H9 (cell line): ENCODE data around the gene CCDC149. TPM values are rescaled to one million over a fixed set of nuclear protein-coding genes. Genes with fewer than 3 reads are reported as not detected.

ENCODE experiments used
- DNase-seq: peaks from one replicate; pipeline ENCODE4 v3.0.0-alpha.2; 2017
- H2AFZ ChIP-seq: one replicate; pipeline ENCODE4 v1.6.1; 2013; ENCODE audit warnings: mild to moderate bottlenecking, low read length, control low read depth, moderate library complexity
- H2AK5ac ChIP-seq: 2 replicates; pipeline ENCODE4 v1.6.1; 2013; ENCODE audit warnings: low read length, control low read depth, mixed read lengths; ENCODE audit not compliant: insufficient read length
- H2BK120ac ChIP-seq: one replicate; pipeline ENCODE4 v1.6.1; 2013; ENCODE audit warnings: low read depth, mild to moderate bottlenecking, low read length, control low read depth, inconsistent platforms; ENCODE audit not compliant: poor library complexity, severe bottlenecking
- H2BK12ac ChIP-seq: 2 replicates; pipeline ENCODE4 v1.6.1; 2013; ENCODE audit warnings: low read length, control low read depth, mixed read lengths, low read depth; ENCODE audit not compliant: insufficient read length
- H2BK15ac ChIP-seq: 2 replicates; pipeline ENCODE4 v1.6.1; 2013; ENCODE audit warnings: low read depth, low read length, control low read depth
- H2BK20ac ChIP-seq: one replicate; pipeline ENCODE4 v1.6.1; 2013; ENCODE audit warnings: low read depth, mild to moderate bottlenecking, low read length, control low read depth, inconsistent platforms; ENCODE audit not compliant: poor library complexity, severe bottlenecking
- H2BK5ac ChIP-seq: 2 replicates; pipeline ENCODE4 v1.6.1; 2013; ENCODE audit warnings: low read length, control low read depth, mixed read lengths; ENCODE audit not compliant: insufficient read length
- H3K14ac ChIP-seq: 2 replicates; pipeline ENCODE4 v1.6.1; 2013; ENCODE audit warnings: low read length, control low read depth; ENCODE audit not compliant: insufficient read depth
- H3K18ac ChIP-seq: 2 replicates; pipeline ENCODE4 v1.6.1; 2013; ENCODE audit warnings: low read depth, mild to moderate bottlenecking, mixed read lengths, low read length, control low read depth; ENCODE audit not compliant: insufficient read length
- H3K23ac ChIP-seq: 2 replicates; pipeline ENCODE4 v1.6.1; 2013; ENCODE audit warnings: low read length, control low read depth, mixed read lengths, low read depth; ENCODE audit not compliant: insufficient read length
- H3K23me2 ChIP-seq: 2 replicates; pipeline ENCODE4 v1.6.1; 2013; ENCODE audit warnings: low read depth, mild to moderate bottlenecking, mixed read lengths, low read length, control low read depth; ENCODE audit not compliant: insufficient read length, poor library complexity, severe bottlenecking
- H3K27ac ChIP-seq: 2 replicates; pipeline ENCODE4 v1.5.1; 2013; ENCODE audit warnings: low read length, control low read depth, mixed read lengths, low read depth; ENCODE audit not compliant: insufficient read length
- H3K27me3 ChIP-seq: 2 replicates; pipeline ENCODE4 v1.6.1; 2013; ENCODE audit warnings: low read length, control low read depth, inconsistent platforms; ENCODE audit not compliant: insufficient read depth
- H3K4ac ChIP-seq: 2 replicates; pipeline ENCODE4 v1.6.1; 2013; ENCODE audit warnings: low read depth, mild to moderate bottlenecking, control low read depth, inconsistent platforms, low read length, moderate library complexity
- H3K4me1 ChIP-seq: 2 replicates; pipeline ENCODE4 v1.6.1; 2013; ENCODE audit warnings: low read length, control low read depth, inconsistent platforms; ENCODE audit not compliant: insufficient read depth
- H3K4me2 ChIP-seq: 2 replicates; pipeline ENCODE4 v1.6.1; 2013; ENCODE audit warnings: low read length, control low read depth, mixed read lengths; ENCODE audit not compliant: insufficient read length, insufficient read depth
- H3K56ac ChIP-seq: 2 replicates; pipeline ENCODE4 v1.6.1; 2013; ENCODE audit warnings: low read depth, mild to moderate bottlenecking, mixed read lengths, low read length, control low read depth; ENCODE audit not compliant: insufficient read length
- H3K79me1 ChIP-seq: 2 replicates; pipeline ENCODE4 v1.6.1; 2013; ENCODE audit warnings: low read depth, mild to moderate bottlenecking, moderate library complexity, low read length, control low read depth, inconsistent platforms; ENCODE audit not compliant: insufficient read depth, poor library complexity, severe bottlenecking
- H3K79me2 ChIP-seq: 2 replicates; pipeline ENCODE4 v1.6.1; 2013; ENCODE audit warnings: low read length, control low read depth, inconsistent platforms; ENCODE audit not compliant: insufficient read depth
- H3K9ac ChIP-seq: 2 replicates; pipeline ENCODE4 v1.6.1; 2013; ENCODE audit warnings: low read length, control low read depth, mixed read lengths; ENCODE audit not compliant: insufficient read length; ENCODE audit errors: extremely low read depth
- H3K9me3 ChIP-seq: one replicate; pipeline ENCODE4 v1.6.1; 2013; ENCODE audit warnings: low read depth, low read length, inconsistent platforms; ENCODE audit not compliant: control insufficient read depth
- H3T11ph ChIP-seq: one replicate; pipeline ENCODE4 v1.6.1; 2013; ENCODE audit warnings: mild to moderate bottlenecking, low read length, control low read depth, inconsistent platforms
- H4K20me1 ChIP-seq: one replicate; pipeline ENCODE4 v1.6.1; 2013; ENCODE audit not compliant: control insufficient read depth, insufficient read length, insufficient read depth
- H4K5ac ChIP-seq: 2 replicates; pipeline ENCODE4 v1.6.1; 2013; ENCODE audit warnings: low read depth, mild to moderate bottlenecking, mixed read lengths, low read length, control low read depth; ENCODE audit not compliant: insufficient read length
- H4K8ac ChIP-seq: replicated peaks from 2 replicates; pipeline ENCODE4 v1.6.1; 2013; ENCODE audit warnings: low read length, control low read depth, mixed read lengths, low read depth; ENCODE audit not compliant: insufficient read length
- H4K91ac ChIP-seq: 2 replicates; pipeline ENCODE4 v1.6.1; 2013; ENCODE audit warnings: low read depth, mild to moderate bottlenecking, moderate library complexity, mixed read lengths, low read length, control low read depth; ENCODE audit not compliant: insufficient read length
- H3K27ac Mint-ChIP-seq, 3 experiments: 2 replicates in 2 of 3; 3 replicates in 1 of 3; pipeline ENCODE4 v1.8.0; 2020 to 2021; ENCODE audit warnings: mixed read lengths in 3 of 3, mild to moderate bottlenecking in 1 of 3, moderate library complexity in 1 of 3
- H3K27me3 Mint-ChIP-seq: 2 replicates; pipeline ENCODE4 v1.8.0; 2021; ENCODE audit warnings: low read depth, mild to moderate bottlenecking, moderate library complexity, mixed read lengths
- H3K36me3 Mint-ChIP-seq, 3 experiments: 2 replicates in 2 of 3; 3 replicates in 1 of 3; pipeline ENCODE4 v1.8.0; 2020 to 2021; ENCODE audit warnings: low read depth in 3 of 3, mixed read lengths in 3 of 3; ENCODE audit not compliant: insufficient read depth in 1 of 3
- H3K4me1 Mint-ChIP-seq, 2 experiments: 2 replicates each; pipeline ENCODE4 v1.8.0; 2020; ENCODE audit warnings: mixed read lengths in 2 of 2
- H3K4me3 Mint-ChIP-seq, 2 experiments: 2 replicates in 1 of 2; 3 replicates in 1 of 2; pipeline ENCODE4 v1.8.0; 2020 to 2021; ENCODE audit warnings: mild to moderate bottlenecking in 2 of 2, mixed read lengths in 2 of 2, moderate library complexity in 1 of 2
- H3K9me3 Mint-ChIP-seq, 2 experiments: 2 replicates in 1 of 2; 3 replicates in 1 of 2; pipeline ENCODE4 v1.8.0; 2020; ENCODE audit warnings: mild to moderate bottlenecking in 2 of 2, mixed read lengths in 2 of 2, moderate library complexity in 1 of 2
- CTCF ChIP-seq: fragments of 200-600 bp; sonication (generic); conservative IDR thresholded peaks from 3 replicates; pipeline ENCODE4 v1.8.0; 2021; ENCODE audit warnings: antibody characterized with exemption, mild to moderate bottlenecking
- WGBS: extraction: QIAGEN DNeasy Blood & Tissue Kit; methylation state at CpG from one replicate; pipeline ENCODE4 v1.1.7; 2013; ENCODE audit warnings: missing lambda C conversion rate, low lambda C conversion rate, mixed read lengths; ENCODE audit not compliant: insufficient read length; ENCODE audit errors: extremely low coverage; 5-methylcytosine and 5-hydroxymethylcytosine counted together
- total RNA-seq: library from RNA; stranded (reverse); gene quantifications from 2 replicates; pipeline ENCODE4 v1.2.1, GENCODE V29; 2021

Gene CCDC149
- total RNA-seq, 1 experiment from 2014 or later = 4.5 TPM

DNA sequence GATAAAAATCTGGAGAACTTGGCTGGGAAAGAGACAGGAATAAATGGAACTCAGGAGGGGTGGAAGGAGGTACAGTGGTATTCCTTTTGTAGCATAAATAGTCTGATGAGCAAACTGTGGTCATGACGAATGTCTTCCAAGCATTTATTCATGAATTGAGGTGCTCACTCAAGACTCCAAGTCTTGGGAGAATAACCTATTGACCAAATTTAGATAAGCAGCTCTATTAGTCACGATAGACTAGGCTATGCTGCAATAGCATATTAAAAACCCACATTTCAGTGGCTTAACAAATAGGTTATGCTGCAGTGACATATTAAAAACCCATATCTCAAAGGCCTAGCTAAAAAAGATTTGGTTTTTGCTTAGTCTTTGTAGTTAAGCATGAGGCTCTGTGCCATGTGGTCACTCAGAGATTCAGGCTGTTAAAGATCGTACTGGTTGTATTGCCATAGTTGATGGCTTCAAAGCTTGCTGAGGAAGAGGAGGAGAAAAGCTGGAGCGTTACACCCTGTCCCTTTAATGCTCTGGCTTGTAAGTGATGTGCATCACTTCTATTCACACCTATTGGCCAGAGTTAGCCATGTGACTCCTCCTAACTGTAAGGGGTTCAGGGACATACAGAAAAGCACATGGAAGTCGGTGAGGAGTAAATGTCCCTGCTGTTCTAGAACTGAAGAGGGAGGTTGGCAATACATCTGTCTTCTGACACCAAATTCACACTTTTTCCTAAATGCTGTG, 24.5 kb upstream of the CCDC149 start:
- DNase-seq = no peak
- Histone ChIP-seq H3K27ac (no peak overlapping the region), H3K56ac (no peak overlapping the region), H3K79me1 (no peaks in the 10 kb centered on the region), H2AFZ (no peak overlapping the region), H2AK5ac (no peak overlapping the region), H2BK120ac (no peak overlapping the region), H3K23me2 (no peaks in the 10 kb centered on the region), H3K14ac (no peak overlapping the region), H3K79me2 (no peaks in the 10 kb centered on the region), H3K4me2 (no peak overlapping the region), H4K8ac (no peak overlapping the region), H3K4me1 (no peaks in the 10 kb centered on the region), H3K9ac (no peak overlapping the region), H3K23ac (no peak overlapping the region), H3T11ph (no peak overlapping the region), H2BK5ac (no peak overlapping the region), H2BK15ac (no peak overlapping the region), H2BK12ac (no peak overlapping the region), H4K20me1 (no peaks in the 10 kb centered on the region), H3K9me3 (peaks cover 14% of the 10 kb centered on the region), H3K27me3 (no peaks in the 10 kb centered on the region), H3K18ac (no peak overlapping the region), H4K91ac (no peak overlapping the region), H3K4ac (no peak overlapping the region), H2BK20ac (no peak overlapping the region), H4K5ac (no peak overlapping the region)
- Mint-ChIP-seq H3K27me3 (peaks cover 7% of the 10 kb centered on the region), H3K36me3 (peaks cover 17 to 55% (median 32%) of the 10 kb centered on the region in 3 experiments), H3K4me3 (no peak overlapping the region), H3K4me1 (no peaks in the 10 kb centered on the region), H3K27ac (no peak overlapping the region), H3K9me3 (peaks cover 53 to 57% of the 10 kb centered on the region in 2 experiments)
- no peak for TF ChIP-seq CTCF
- whole genome bisulfite sequencing = no CpG with 5 or more reads among the region's 5 CpGs
